Sigmoid colon (tissue), 7 donors: ENCODE results near the gene TBC1D2. TPM values are rescaled to one million over a fixed set of nuclear protein-coding genes. Genes with fewer than 3 reads are reported as not detected.

Source experiments
- DNase-seq: peaks from one replicate; pipeline ENCODE4 v3.0.0-alpha.2; 2019
- H3K27ac ChIP-seq, 4 donors: fragments of 200-600 bp; sonication (generic); one replicate each; pipeline ENCODE4 v1.5.1; 2016 to 2019; ENCODE audit warnings: mild to moderate bottlenecking in 1 of 4
- H3K27me3 ChIP-seq, 3 donors: fragments of 200-600 bp; sonication (generic); one replicate each; pipeline ENCODE4 v1.5.1; 2019; ENCODE audit warnings: mild to moderate bottlenecking in 1 of 3
- H3K36me3 ChIP-seq, 4 donors: fragments of 200-600 bp; sonication (generic); one replicate each; pipeline ENCODE4 v1.5.1; 2016 to 2019
- H3K4me1 ChIP-seq, 4 donors: fragments of 200-600 bp; sonication (generic); one replicate each; pipeline ENCODE4 v1.5.1; 2017 to 2019
- H3K4me3 ChIP-seq, 4 donors: fragments of 200-600 bp; sonication (generic); one replicate each; pipeline ENCODE4 v1.5.1; 2017 to 2019; ENCODE audit warnings: mild to moderate bottlenecking in 2 of 4, moderate library complexity in 1 of 4
- H3K9me3 ChIP-seq, 4 donors: fragments of 200-600 bp in 3 of 4; sonication (generic) in 3 of 4; one replicate each; pipeline versions ENCODE4 v1.5.1 to v1.6.1; 2013 to 2019
- CTCF ChIP-seq, 4 experiments: fragments of 450-650 bp in 3 of 4; fragments of 200-600 bp in 1 of 4; IDR thresholded peaks; one replicate each; pipeline ENCODE4 v1.5.1; 2016 to 2019; ENCODE audit warnings: antibody characterized with exemption in 4 of 4, mild to moderate bottlenecking in 3 of 4, moderate library complexity in 2 of 4
- EP300 ChIP-seq, 4 donors: sonication (generic); formaldehyde crosslinking; IDR thresholded peaks; one replicate each; pipeline ENCODE4 v1.6.1; 2017; ENCODE audit warnings: antibody characterized with exemption in 4 of 4
- POLR2A ChIP-seq, 2 donors: fragments of 450-650 bp; IDR thresholded peaks; one replicate each; pipeline ENCODE4 v1.6.1; 2016; ENCODE audit warnings: antibody characterized with exemption in 2 of 2, mild to moderate bottlenecking in 2 of 2, moderate library complexity in 2 of 2
- POLR2AphosphoS5 ChIP-seq, 4 donors: sonication (generic); formaldehyde crosslinking; IDR thresholded peaks; one replicate each; pipeline ENCODE4 v1.6.1; 2017; ENCODE audit warnings: antibody characterized with exemption in 4 of 4
- WGBS, 2 donors: extraction: QIAGEN DNeasy Blood & Tissue Kit; methylation state at CpG; one replicate each; pipeline ENCODE4 v1.1.7; 2013; 5-methylcytosine and 5-hydroxymethylcytosine counted together
- intact Hi-C: fragments of 100-400 bp; cut with DNase I; formaldehyde crosslinking; loops from one replicate; pipeline ENCODE4 v1.15.1; 2023
- polyA plus RNA-seq, 3 donors: library from polyadenylated mRNA; stranded (reverse); fragments of 200-250 nt; gene quantifications; one replicate each; pipeline ENCODE4 v1.2.3, GENCODE V29; 2013
- total RNA-seq, 4 donors: library from RNA; depleted of rRNA; stranded (reverse); fragments of >200 nt; gene quantifications; one replicate each; pipeline ENCODE4 v1.1.0, GENCODE V29; 2016
- donor health status: healthy with polysubstance abuse.
- donor health status: Bipolar disorder and iron deficiency.
- donor health status: healthy.

TBC1D2 gene
- total and polyA plus RNA-seq, 7 donors = 4.8 to 23.8 (median 13.3) TPM

GRCh38 chr9:98232926-98233325, 22.5 kb downstream of the TBC1D2 start:
- no peak overlapping the region for H3K4me3 ChIP-seq
- no peak overlapping the region for H3K27ac ChIP-seq
- no peaks in the 10 kb centered on the region for H3K9me3 ChIP-seq
- DNase-seq = peak; percentile 2
- intact Hi-C loops = no loop called here
- 94 to 96% methylated on average over 5 of the region's 5 CpGs for whole genome bisulfite sequencing, 2 donors
- TF ChIP-seq POLR2AphosphoS5 (IDR thresholded peaks at IDR 0.05) (no peak), POLR2A (IDR thresholded peaks at IDR 0.05) (no peak), CTCF (IDR thresholded peaks at IDR 0.05) (no peak), EP300 (IDR thresholded peaks at IDR 0.05) (no peak)
- H3K36me3 ChIP-seq = peaks cover 0 to 34% (median 2%) of the 10 kb centered on the region in 4 donors
- H3K27me3 ChIP-seq = no peaks in the 10 kb centered on the region
- no peaks in the 10 kb centered on the region for H3K4me1 ChIP-seq

GRCh38 chr9:98231770-98232478, 23.5 kb downstream of the TBC1D2 start:
- Histone ChIP-seq H3K27me3 (no peaks in the 10 kb centered on the region), H3K27ac (no peak overlapping the region), H3K36me3 (peaks cover 0 to 36% (median 2%) of the 10 kb centered on the region in 4 donors), H3K9me3 (no peaks in the 10 kb centered on the region), H3K4me3 (no peak overlapping the region), H3K4me1 (no peaks in the 10 kb centered on the region)
- intact Hi-C loops = no loop called here
- 80 to 83% methylated on average over 6 of the region's 6 CpGs for WGBS, 2 donors
- DNase-seq = peak; percentile 19
- TF ChIP-seq EP300 (IDR thresholded peaks at IDR 0.05) (no peak), POLR2A (IDR thresholded peaks at IDR 0.05) (no peak), CTCF (IDR thresholded peaks at IDR 0.05) (no peak), POLR2AphosphoS5 (IDR thresholded peaks at IDR 0.05) (no peak)

GRCh38 chr9:98230789-98231188, 24.7 kb downstream of the TBC1D2 start:
- Histone ChIP-seq H3K9me3 (no peaks in the 10 kb centered on the region), H3K36me3 (peaks cover 0 to 37% (median 2%) of the 10 kb centered on the region in 4 donors)

GRCh38 chr9:98230304-98230703, 25.1 kb downstream of the TBC1D2 start:
- DNase-seq = peak; percentile 30
- Histone ChIP-seq H3K27ac (no peak overlapping the region), H3K27me3 (no peaks in the 10 kb centered on the region), H3K4me1 (no peaks in the 10 kb centered on the region), H3K9me3 (no peaks in the 10 kb centered on the region), H3K4me3 (no peak overlapping the region), H3K36me3 (peaks cover 0 to 40% (median 2%) of the 10 kb centered on the region in 4 donors)
- intact Hi-C loops = no loop called here
- WGBS, 2 donors = 30 to 70% methylated on average over 6 of the region's 6 CpGs
- TF ChIP-seq POLR2A (IDR thresholded peaks at IDR 0.05) (no peak), POLR2AphosphoS5 (IDR thresholded peaks at IDR 0.05) (no peak), CTCF (IDR thresholded peaks at IDR 0.05) (no peak), EP300 (IDR thresholded peaks at IDR 0.05) (no peak)

More at GRCh38 chr9:98230789-98231188, 24.7 kb downstream of the TBC1D2 start:
- intact Hi-C loops = no loop called here
- TF ChIP-seq EP300 (IDR thresholded peaks at IDR 0.05) (no peak), POLR2A (IDR thresholded peaks at IDR 0.05) (no peak), CTCF (IDR thresholded peaks at IDR 0.05) (no peak), POLR2AphosphoS5 (IDR thresholded peaks at IDR 0.05) (no peak)
- Histone ChIP-seq H3K27ac (no peak overlapping the region), H3K4me1 (no peaks in the 10 kb centered on the region), H3K27me3 (no peaks in the 10 kb centered on the region), H3K4me3 (no peak overlapping the region)
- WGBS, 2 donors = 82 to 92% methylated on average over 6 of the region's 6 CpGs
- no peak for DNase-seq
